H1 (cell line): ENCODE results near the gene ZNF70. TPM values are rescaled to one million over a fixed set of nuclear protein-coding genes. Genes with fewer than 3 reads are reported as not detected.

Experiments
- CTCF ChIA-PET: fragments of 300-600 bp; sonication (Branson Sonifier 250); formaldehyde crosslinking; loops from one replicate; lab custom pipeline; 2021; ENCODE audit not compliant: partially characterized antibody; lab: Charles Lee
- POLR2A ChIA-PET: fragments of 300-600 bp; sonication (Branson Sonifier 250); formaldehyde crosslinking; loops from one replicate; lab custom pipeline; 2021; ENCODE audit warnings: inconsistent platforms; ENCODE audit not compliant: partially characterized antibody; lab: Charles Lee
- DNase-seq, 2 experiments: peaks; one replicate each; pipeline versions ENCODE4 v3.0.0 to v3.0.0-alpha.2; 2010 to 2022; ENCODE audit warnings: low spot score in 2 of 2, low read depth in 1 of 2, mixed read lengths in 1 of 2
- FAIRE-seq: peaks from 2 replicates; lab custom pipeline; 2011; peaks lifted over from hg19 to GRCh38; lab: Jason Lieb, UNC
- H2AFZ ChIP-seq: 2 replicates; pipeline ENCODE4 v1.8.1; 2012; ENCODE audit warnings: low read length, inconsistent platforms
- H2AK5ac ChIP-seq: 2 replicates; pipeline ENCODE4 v1.6.1; 2013; ENCODE audit warnings: low read depth, low read length
- H2BK120ac ChIP-seq: replicated peaks from 2 replicates; pipeline ENCODE3; 2013; ENCODE audit warnings: low read depth, low read length, inconsistent platforms
- H2BK12ac ChIP-seq: 2 replicates; pipeline ENCODE4 v1.6.1; 2013; ENCODE audit warnings: low read depth, low read length
- H2BK15ac ChIP-seq: 2 replicates; pipeline ENCODE4 v1.6.1; 2013; ENCODE audit warnings: low read length
- H2BK20ac ChIP-seq: 2 replicates; pipeline ENCODE4 v1.6.1; 2013; ENCODE audit warnings: low read length
- H2BK5ac ChIP-seq: 2 replicates; pipeline ENCODE4 v1.6.1; 2013; ENCODE audit warnings: low read depth, low read length
- H3K14ac ChIP-seq: 2 replicates; pipeline ENCODE4 v1.6.1; 2013; ENCODE audit warnings: inconsistent platforms; ENCODE audit not compliant: insufficient read length
- H3K18ac ChIP-seq: 2 replicates; pipeline ENCODE4 v1.6.1; 2013; ENCODE audit warnings: low read length; ENCODE audit errors: extremely low read depth
- H3K23ac ChIP-seq: 2 replicates; pipeline ENCODE4 v1.6.1; 2013; ENCODE audit warnings: inconsistent platforms; ENCODE audit not compliant: insufficient read length
- H3K23me2 ChIP-seq: 2 replicates; pipeline ENCODE4 v1.6.1; 2013; ENCODE audit warnings: low read depth, low read length
- H3K27ac ChIP-seq: 2 replicates; pipeline ENCODE4 v1.6.1; 2011; ENCODE audit warnings: low read depth, low read length, inconsistent platforms
- H3K27me3 ChIP-seq, 4 experiments: replicated peaks in 1 of 4; 1 replicate in 1 of 4; 2 replicates in 3 of 4; pipeline versions ENCODE4 v1.6.1 to v1.8.1; 2011 to 2013; ENCODE audit warnings: low read length in 3 of 4, mild to moderate bottlenecking in 3 of 4, inconsistent platforms in 2 of 4, mixed read lengths in 2 of 4, moderate library complexity in 1 of 4; ENCODE audit not compliant: control insufficient read depth in 3 of 4, insufficient read depth in 3 of 4; ENCODE audit errors: extremely low read depth in 1 of 4
- H3K36me3 ChIP-seq, 4 experiments: 2 replicates each; pipeline versions ENCODE4 v1.6.1 to v1.8.1; 2011 to 2013; ENCODE audit warnings: mild to moderate bottlenecking in 4 of 4, low read length in 3 of 4, moderate library complexity in 2 of 4, control low read depth in 1 of 4, inconsistent platforms in 1 of 4; ENCODE audit not compliant: insufficient read depth in 4 of 4, control insufficient read depth in 2 of 4
- H3K4ac ChIP-seq: replicated peaks from 2 replicates; pipeline ENCODE3; 2013; ENCODE audit warnings: low read length, low read depth, mixed read lengths, inconsistent platforms; ENCODE audit not compliant: insufficient read length
- H3K4me1 ChIP-seq, 4 experiments: replicated peaks in 1 of 4; 1 replicate in 1 of 4; 2 replicates in 3 of 4; pipeline versions ENCODE4 v1.6.1 to v1.8.1; 2011 to 2013; ENCODE audit warnings: low read length in 3 of 4, inconsistent platforms in 2 of 4, mixed read lengths in 1 of 4; ENCODE audit not compliant: insufficient read depth in 4 of 4, control insufficient read depth in 3 of 4
- H3K4me2 ChIP-seq, 2 experiments: 2 replicates each; pipeline versions ENCODE4 v1.6.1 to v1.8.1; 2011 to 2013; ENCODE audit warnings: low read depth in 2 of 2, low read length in 2 of 2, control low read depth in 1 of 2, inconsistent platforms in 1 of 2, mild to moderate bottlenecking in 1 of 2; ENCODE audit not compliant: insufficient read depth in 1 of 2
- H3K4me3 ChIP-seq, 4 experiments: fragments of 200-600, 300-600 bp in 1 of 4; sonication (generic), shearing (Covaris generic), sonication (Bioruptor Twin) in 1 of 4; 2 replicates each; pipeline versions ENCODE4 v1.5.1 to v1.8.1; 2011 to 2016; ENCODE audit warnings: low read length in 4 of 4, low read depth in 3 of 4, control low read depth in 2 of 4, inconsistent platforms in 2 of 4, mild to moderate bottlenecking in 2 of 4, mixed read lengths in 1 of 4, moderate library complexity in 1 of 4; ENCODE audit not compliant: insufficient read depth in 2 of 4; ENCODE audit errors: extremely low read depth in 1 of 4
- H3K56ac ChIP-seq: replicated peaks from 2 replicates; pipeline ENCODE3; 2013; ENCODE audit warnings: low read depth, mild to moderate bottlenecking, mixed read lengths, low read length, inconsistent platforms; ENCODE audit not compliant: insufficient read length
- H3K79me1 ChIP-seq: 2 replicates; pipeline ENCODE4 v1.6.1; 2013; ENCODE audit warnings: low read depth, low read length, control low read depth
- H3K79me2 ChIP-seq, 2 experiments: 2 replicates each; pipeline versions ENCODE4 v1.6.1 to v1.8.1; 2012 to 2013; ENCODE audit warnings: low read length in 2 of 2, mild to moderate bottlenecking in 2 of 2, inconsistent platforms in 1 of 2; ENCODE audit not compliant: insufficient read depth in 2 of 2, control insufficient read depth in 1 of 2
- H3K9ac ChIP-seq, 4 experiments: replicated peaks in 1 of 4; 1 replicate in 1 of 4; 2 replicates in 3 of 4; pipeline versions ENCODE4 v1.6.1 to v1.8.1; 2011 to 2013; ENCODE audit warnings: low read depth in 3 of 4, low read length in 3 of 4, control low read depth in 2 of 4, mild to moderate bottlenecking in 2 of 4, moderate library complexity in 2 of 4, inconsistent platforms in 1 of 4; ENCODE audit errors: extremely low read depth in 1 of 4
- H3K9me3 ChIP-seq, 2 experiments: 2 replicates each; pipeline versions ENCODE4 v1.6.1 to v1.8.1; 2012 to 2013; ENCODE audit warnings: mild to moderate bottlenecking in 2 of 2, moderate library complexity in 2 of 2, control low read depth in 1 of 2, inconsistent platforms in 1 of 2, low read depth in 1 of 2, low read length in 1 of 2, mixed read lengths in 1 of 2; ENCODE audit not compliant: insufficient read depth in 2 of 2
- H4K20me1 ChIP-seq, 2 experiments: replicated peaks in 1 of 2; 2 replicates each; pipeline versions ENCODE3 to v1.8.1; 2011 to 2013; ENCODE audit warnings: inconsistent platforms in 2 of 2, low read length in 2 of 2, mild to moderate bottlenecking in 1 of 2; ENCODE audit not compliant: insufficient read depth in 2 of 2, control insufficient read depth in 1 of 2
- H4K5ac ChIP-seq: 2 replicates; pipeline ENCODE4 v1.6.1; 2013; ENCODE audit warnings: low read length, low read depth, mixed read lengths, inconsistent platforms; ENCODE audit not compliant: insufficient read length
- H4K8ac ChIP-seq: 2 replicates; pipeline ENCODE4 v1.8.0; 2013; ENCODE audit warnings: mild to moderate bottlenecking, moderate library complexity, low read length, inconsistent platforms; ENCODE audit not compliant: insufficient read depth; ENCODE audit errors: extremely low read depth
- H4K91ac ChIP-seq: replicated peaks from 2 replicates; pipeline ENCODE3; 2013; ENCODE audit warnings: low read length, mixed read lengths, inconsistent platforms; ENCODE audit not compliant: insufficient read length
- WGBS, 2 experiments: shearing (Covaris generic) in 1 of 2; methylation state at CpG; one replicate each; pipeline versions ENCODE4 v1.1.6 to v1.1.7; 2013 to 2015; ENCODE audit warnings: low lambda C conversion rate in 2 of 2, mixed read lengths in 2 of 2, inconsistent platforms in 1 of 2, low coverage in 1 of 2, missing lambda C conversion rate in 1 of 2; ENCODE audit not compliant: insufficient replicate concordance in 2 of 2, insufficient coverage in 1 of 2, insufficient read length in 1 of 2; ENCODE audit errors: extremely low coverage in 1 of 2, missing lambda C conversion rate in 1 of 2; 5-methylcytosine and 5-hydroxymethylcytosine counted together
- polyA plus RNA-seq, 7 experiments: library from polyadenylated mRNA; depleted of rRNA in 3 of 7; stranded (reverse) in 5 of 7; unstranded in 2 of 7; fragments of >200 nt in 5 of 7; fragments of 200-250 nt in 2 of 7; gene quantifications; 1 replicate in 5 of 7; 2 replicates in 1 of 7; 4 replicates in 1 of 7; pipeline versions ENCODE4 v1.2.1 to v1.2.3, GENCODE V29; 2011 to 2013; ENCODE audit warnings: missing spikeins in 2 of 7, mixed read lengths in 2 of 7
- total RNA-seq: library from RNA; stranded (reverse); fragmentation: NEBNext Ultra II Directional; extraction: Animal tissue kit (Norgen Biotek cat#: 25700); gene quantifications from 2 replicates; pipeline ENCODE4 v1.2.1, GENCODE V29; 2021

Gene ZNF70
- total and polyA plus RNA-seq, 2 of the 8 experiments (the other 6 are each of a cell fraction or from before 2014, with no cell fraction given) = 1.1 to 2.6 TPM

DNA sequence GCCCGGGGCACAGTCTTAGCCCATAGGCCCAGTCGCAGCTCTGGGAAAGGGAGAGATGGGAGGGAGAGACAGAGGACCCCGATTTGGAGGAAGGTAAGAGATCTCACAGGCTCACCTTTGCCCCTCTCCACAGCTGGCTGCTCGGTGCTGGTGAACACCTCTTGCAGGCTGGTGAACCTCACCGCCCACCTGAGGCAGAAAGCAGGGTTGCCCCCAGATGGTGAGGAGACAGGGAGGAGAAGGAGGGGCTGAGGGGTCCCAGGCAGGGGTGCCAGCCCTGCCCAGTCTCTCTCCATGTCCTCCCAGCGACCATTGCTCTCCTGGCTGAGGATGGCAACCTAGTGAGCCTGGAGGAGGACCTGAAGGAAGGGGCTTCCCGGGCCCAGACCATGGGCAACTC is 13.0 kb upstream of the ZNF70 start:
- Histone ChIP-seq H4K5ac (no peak overlapping the region), H4K20me1 (peaks cover 0 to 14% of the 10 kb centered on the region in 2 experiments), H3K4me2 (peak overlapping the region; percentile 54 to 66), H2AFZ (no peak overlapping the region), H3K56ac (no peak overlapping the region), H2AK5ac (no peak overlapping the region), H3K9me3 (no peaks in the 10 kb centered on the region), H3K23ac (no peak overlapping the region), H3K4me1 (peaks cover 0 to 26% (median 18%) of the 10 kb centered on the region in 4 experiments; a peak in 6 of 7 replicates), H3K79me1 (no peaks in the 10 kb centered on the region), H3K14ac (no peak overlapping the region), H3K36me3 (no peaks in the 10 kb centered on the region), H2BK20ac (no peak overlapping the region), H2BK5ac (no peak overlapping the region), H3K4ac (no peak overlapping the region), H3K27ac (no peak overlapping the region), H3K4me3 (peak overlapping the region in 1 of 4 experiments; percentile 48; a peak in 2 of 8 replicates), H4K8ac (no peak overlapping the region), H2BK15ac (no peak overlapping the region), H2BK120ac (no peak overlapping the region), H3K18ac (peak overlapping the region; percentile 83), H2BK12ac (peak overlapping the region; percentile 75; the same call in 1 of the 2 replicates), H3K27me3 (peaks cover 0 to 3% (median 2%) of the 10 kb centered on the region in 4 experiments; a peak in 3 of 7 replicates), H3K9ac (no peak overlapping the region), H3K23me2 (peaks cover 11% of the 10 kb centered on the region), H4K91ac (no peak overlapping the region), H3K79me2 (no peaks in the 10 kb centered on the region)
- ChIA-PET POLR2A (interaction anchor here (0.7 to 1.9 kb wide), 6 partner anchors 12 to 207 kb away, joined by 3 to 4 read pairs (median 3); partner anchors contain the start of gene ZNF70), CTCF (interaction anchor here (1.1 to 2.6 kb wide), 5 partner anchors 11 to 379 kb away, joined by 3 to 9 read pairs (median 5); no protein-coding TSS in a partner anchor)
- DNase-seq (no peak), FAIRE-seq (no peak)
- 83% methylated on average over 6 of the region's 7 CpGs; no CpG with 5 or more reads in 1 of the 2 experiments for WGBS, 2 experiments
